Esophagus muscularis mucosa (tissue), 4 donors: ENCODE data around the gene GRAMD2B. TPM values are rescaled to one million over a fixed set of nuclear protein-coding genes. Genes with fewer than 3 reads are reported as not detected.

Experiments used
- DNase-seq: peaks from one replicate; pipeline ENCODE4 v3.0.0-alpha.2; 2017; ENCODE audit errors: extremely low spot score
- H3K27ac ChIP-seq, 4 donors: fragments of 200-600 bp; sonication (generic); replicated peaks in 1 of 4; 1 replicate in 3 of 4; 2 replicates in 1 of 4; pipeline ENCODE4 v1.5.1; 2016 to 2019; ENCODE audit warnings: mild to moderate bottlenecking in 1 of 4
- H3K27me3 ChIP-seq, 4 donors: fragments of 200-600 bp; sonication (generic); one replicate each; pipeline versions ENCODE4 v1.5.1 to v1.6.0; 2016 to 2019
- H3K36me3 ChIP-seq, 4 donors: fragments of 200-600 bp; sonication (generic); one replicate each; pipeline ENCODE4 v1.5.1; 2016 to 2019
- H3K4me1 ChIP-seq, 4 donors: fragments of 200-600 bp; sonication (generic); one replicate each; pipeline ENCODE4 v1.5.1; 2016 to 2019
- H3K4me3 ChIP-seq, 4 donors: fragments of 200-600 bp; sonication (generic); 1 replicate in 2 of 4; 2 replicates in 2 of 4; pipeline ENCODE4 v1.5.1; 2016 to 2019; ENCODE audit warnings: mild to moderate bottlenecking in 4 of 4, moderate library complexity in 1 of 4
- H3K9me3 ChIP-seq, 4 donors: fragments of 200-600 bp; sonication (generic); 1 replicate in 3 of 4; 2 replicates in 1 of 4; pipeline ENCODE4 v1.5.1; 2016 to 2019
- EP300 ChIP-seq: sonication (generic); formaldehyde crosslinking; IDR thresholded peaks from one replicate; pipeline ENCODE4 v1.6.1; 2017; ENCODE audit warnings: antibody characterized with exemption
- POLR2A ChIP-seq: fragments of 450-650 bp; IDR thresholded peaks from one replicate; pipeline ENCODE4 v1.6.1; 2017; ENCODE audit warnings: antibody characterized with exemption, moderate library complexity, mild to moderate bottlenecking, low read depth
- POLR2AphosphoS5 ChIP-seq, 2 donors: sonication (generic); formaldehyde crosslinking; IDR thresholded peaks; one replicate each; pipeline ENCODE4 v1.6.1; 2017; ENCODE audit warnings: antibody characterized with exemption in 2 of 2
- WGBS: methylation state at CpG from one replicate; pipeline ENCODE4 v1.1.5; 2018; 5-methylcytosine and 5-hydroxymethylcytosine counted together
- intact Hi-C: fragments of 100-400 bp; cut with DNase I; formaldehyde crosslinking; loops from one replicate; pipeline ENCODE4 v1.15.1; 2023
- total RNA-seq, 4 donors: library from RNA; depleted of rRNA; stranded (reverse); fragments of >200 nt; gene quantifications; one replicate each; pipeline versions ENCODE4 v1.1.0 to v1.2.1, GENCODE V29; 2016
- TF ChIP-seq, protein P1 (sequence below), 3 experiments: fragments of 200-600 bp in 2 of 3; fragments of 450-650 bp in 1 of 3; sonication (generic) in 2 of 3; IDR thresholded peaks; one replicate each; pipeline ENCODE4 v1.5.1; 2017 to 2019; ENCODE audit warnings: antibody characterized with exemption in 3 of 3, mild to moderate bottlenecking in 2 of 3, moderate library complexity in 1 of 3

Gene GRAMD2B
- total RNA-seq, 4 donors from 2014 or later = 37.9 to 76.5 (median 49.4) TPM

DNA sequence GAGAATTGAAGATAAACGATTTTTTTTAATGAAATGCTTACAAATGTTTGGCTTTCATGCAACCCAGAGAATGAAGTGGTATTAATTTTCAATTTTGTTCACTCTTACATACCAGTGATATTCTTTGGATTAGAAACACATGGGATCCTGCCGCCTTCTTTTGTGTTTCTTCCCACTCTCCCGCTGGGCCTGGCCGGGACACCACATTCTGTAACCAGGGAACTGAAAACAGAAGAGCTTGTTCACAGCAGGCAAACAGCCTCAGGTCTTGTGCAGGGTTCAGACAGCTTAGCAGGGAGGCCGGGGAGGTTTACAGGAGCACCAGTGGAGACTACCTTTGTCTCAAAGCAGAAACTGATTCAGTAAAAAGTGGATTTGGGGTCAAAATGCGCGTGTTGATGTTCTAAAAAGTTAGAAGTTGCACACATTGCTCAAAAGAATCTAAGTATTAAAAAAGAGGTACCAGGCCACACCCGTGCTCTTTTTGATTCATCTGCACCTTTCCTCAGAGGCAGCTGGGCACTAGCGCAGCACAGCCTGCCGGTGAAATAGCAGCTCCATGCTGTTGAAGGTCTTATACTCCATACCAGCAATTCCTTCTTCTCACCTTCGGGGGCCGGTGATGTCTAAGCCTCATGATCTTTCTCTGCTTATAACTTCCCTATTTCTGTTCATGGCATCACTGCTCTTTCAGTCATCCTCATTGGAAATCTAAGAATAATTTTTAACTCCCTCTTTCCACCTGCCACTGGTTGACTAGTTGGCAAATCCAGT, 67.1 kb downstream of the GRAMD2B start:
- Histone ChIP-seq H3K4me1 (peaks cover 7 to 34% (median 22%) of the 10 kb centered on the region in 4 donors), H3K4me3 (no peak overlapping the region), H3K36me3 (peaks cover 50 to 93% (median 76%) of the 10 kb centered on the region in 4 donors), H3K27me3 (no peaks in the 10 kb centered on the region), H3K9me3 (no peaks in the 10 kb centered on the region), H3K27ac (peak overlapping the region; percentile 40 to 65 (median 56))
- intact Hi-C loops = loop anchor here (5.0 kb wide), 2 partner anchors 47 to 138 kb away; no protein-coding TSS in a partner anchor
- TF ChIP-seq, protein P1, sequence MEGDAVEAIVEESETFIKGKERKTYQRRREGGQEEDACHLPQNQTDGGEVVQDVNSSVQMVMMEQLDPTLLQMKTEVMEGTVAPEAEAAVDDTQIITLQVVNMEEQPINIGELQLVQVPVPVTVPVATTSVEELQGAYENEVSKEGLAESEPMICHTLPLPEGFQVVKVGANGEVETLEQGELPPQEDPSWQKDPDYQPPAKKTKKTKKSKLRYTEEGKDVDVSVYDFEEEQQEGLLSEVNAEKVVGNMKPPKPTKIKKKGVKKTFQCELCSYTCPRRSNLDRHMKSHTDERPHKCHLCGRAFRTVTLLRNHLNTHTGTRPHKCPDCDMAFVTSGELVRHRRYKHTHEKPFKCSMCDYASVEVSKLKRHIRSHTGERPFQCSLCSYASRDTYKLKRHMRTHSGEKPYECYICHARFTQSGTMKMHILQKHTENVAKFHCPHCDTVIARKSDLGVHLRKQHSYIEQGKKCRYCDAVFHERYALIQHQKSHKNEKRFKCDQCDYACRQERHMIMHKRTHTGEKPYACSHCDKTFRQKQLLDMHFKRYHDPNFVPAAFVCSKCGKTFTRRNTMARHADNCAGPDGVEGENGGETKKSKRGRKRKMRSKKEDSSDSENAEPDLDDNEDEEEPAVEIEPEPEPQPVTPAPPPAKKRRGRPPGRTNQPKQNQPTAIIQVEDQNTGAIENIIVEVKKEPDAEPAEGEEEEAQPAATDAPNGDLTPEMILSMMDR (IDR thresholded peaks at IDR 0.05) = peak in 1 of 3 experiments; percentile 8
- no peak for TF ChIP-seq POLR2A
- DNase-seq = peak; percentile 88
- 70% methylated on average over 12 of the region's 12 CpGs for WGBS

DNA sequence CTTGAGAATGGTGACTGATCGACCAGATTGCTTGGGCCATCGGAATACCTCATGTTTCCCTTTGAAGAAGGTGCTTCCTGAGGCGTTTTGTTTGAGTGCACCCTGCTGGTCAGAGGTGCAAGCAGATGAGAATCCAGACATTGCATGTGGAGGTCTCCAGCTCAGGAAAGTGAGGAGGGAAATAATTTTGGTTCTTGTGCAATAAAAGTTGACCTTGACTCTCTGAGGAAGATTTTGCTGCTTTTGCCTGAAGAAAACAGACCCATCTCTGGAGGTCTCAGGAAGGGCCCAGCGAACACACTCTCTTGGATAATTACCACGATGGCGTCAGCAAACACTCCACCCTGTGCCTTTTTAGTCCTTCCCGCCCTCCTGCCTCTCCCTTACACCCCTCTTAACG, 69.7 kb downstream of the GRAMD2B start:
- Histone ChIP-seq H3K4me3 (no peak overlapping the region), H3K9me3 (no peaks in the 10 kb centered on the region), H3K36me3 (peaks cover 24 to 75% (median 51%) of the 10 kb centered on the region in 4 donors), H3K27me3 (no peaks in the 10 kb centered on the region), H3K27ac (no peak overlapping the region), H3K4me1 (peaks cover 5 to 33% (median 22%) of the 10 kb centered on the region in 4 donors)
- intact Hi-C loops = loop anchor here (5.0 kb wide), 2 partner anchors 44 to 141 kb away; no protein-coding TSS in a partner anchor
- 75% methylated on average over 8 of the region's 8 CpGs for WGBS
- no peak for DNase-seq
- TF ChIP-seq, protein P1 (IDR thresholded peaks at IDR 0.05) = peak in 2 of 3 experiments; percentile 22 to 37
- no peak for TF ChIP-seq EP300

DNA sequence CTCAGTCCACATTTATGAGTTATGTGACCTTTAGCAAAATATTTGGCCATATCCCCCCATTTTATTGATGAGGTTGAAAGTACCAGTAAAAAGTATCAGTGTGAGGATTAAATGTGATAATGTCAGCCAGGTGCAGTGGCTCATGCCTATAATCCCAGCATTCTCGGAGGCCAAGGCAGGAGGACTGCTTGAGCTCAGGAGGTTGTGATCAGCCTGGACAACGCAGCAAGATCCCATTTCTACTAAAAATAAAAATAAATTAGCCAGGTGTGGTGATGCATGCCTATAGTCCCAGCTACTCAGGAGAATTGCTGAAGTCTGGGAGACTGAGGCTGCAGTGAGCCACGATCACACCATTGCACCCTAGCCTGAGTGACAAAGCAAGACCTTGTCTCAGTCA, 71.2 kb downstream of the GRAMD2B start:
- DNase-seq = no peak
- whole genome bisulfite sequencing = 98% methylated on average over 3 of the region's 3 CpGs
- Histone ChIP-seq H3K27ac (no peak overlapping the region), H3K4me1 (peaks cover 0 to 19% (median 14%) of the 10 kb centered on the region in 4 donors), H3K9me3 (no peaks in the 10 kb centered on the region), H3K27me3 (no peaks in the 10 kb centered on the region), H3K4me3 (no peak overlapping the region), H3K36me3 (peaks cover 11 to 61% (median 39%) of the 10 kb centered on the region in 4 donors)
- intact Hi-C loops = loop anchor here (5.0 kb wide), 2 partner anchors 43 to 142 kb away; no protein-coding TSS in a partner anchor
- TF ChIP-seq POLR2AphosphoS5 (IDR thresholded peaks at IDR 0.05) = peak in 1 of 2 donors; percentile 11
- TF ChIP-seq, protein P1 (IDR thresholded peaks at IDR 0.05) = no peak

DNA sequence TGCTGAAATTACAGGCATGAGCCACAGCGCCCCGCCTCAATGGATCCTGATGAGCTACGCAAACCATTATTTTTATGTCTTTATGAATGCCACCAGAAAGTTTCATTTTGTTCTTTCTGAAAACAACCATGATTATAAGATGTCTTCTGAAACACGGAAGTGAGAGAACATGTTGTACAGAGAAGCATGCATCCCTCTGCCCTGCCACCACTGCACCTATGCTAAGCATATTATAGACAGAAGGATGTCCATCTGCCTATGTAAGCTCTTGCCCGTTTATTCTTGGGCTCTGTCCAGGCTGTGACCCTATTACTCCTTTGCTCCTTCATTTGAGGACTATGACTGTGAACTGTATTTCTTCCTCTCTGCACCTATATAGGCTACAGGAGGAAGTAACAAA, 74.3 kb downstream of the GRAMD2B start:
- TF ChIP-seq POLR2AphosphoS5 (IDR thresholded peaks at IDR 0.05) = no peak
- no peak for TF ChIP-seq POLR2A
- TF ChIP-seq EP300 = no peak
- TF ChIP-seq, protein P1 (IDR thresholded peaks at IDR 0.05) = no peak
- no peaks in the 10 kb centered on the region for H3K9me3 ChIP-seq
- H3K36me3 ChIP-seq = peaks cover under 1 to 29% (median 18%) of the 10 kb centered on the region in 4 donors
- peaks cover 0 to 9% (median under 1%) of the 10 kb centered on the region in 4 donors for H3K4me1 ChIP-seq
- WGBS = 91% methylated on average over 5 of the region's 5 CpGs
- no peaks in the 10 kb centered on the region for H3K27me3 ChIP-seq
- DNase-seq = no peak
- no peak overlapping the region for H3K4me3 ChIP-seq
- intact Hi-C loops = no loop called here
- no peak overlapping the region for H3K27ac ChIP-seq
